Measurements from ENCODE around the gene LBX2.

LBX2 gene

GRCh38 chr2:74525717-74526648 is 26.6 kb upstream of the LBX2 start, which contains the start of gene DQX1:
Gene DQX1 (minus strand): TSS chr2:74526231. CDS start chr2:74525729, 502 bp downstream.
- DNase-seq (ENCODE audit: low spot score) = peak; percentile 63

GRCh38 chr2:74524955-74525716 is 25.7 kb upstream of the LBX2 start:
- DNase-seq (ENCODE audit: low spot score) = no peak

GRCh38 chr2:74524005-74524404 is 24.6 kb upstream of the LBX2 start:
- no peak for DNase-seq (ENCODE audit: low spot score)

- DNase-seq (ENCODE audit: low spot score) = no peak
These were observed 23.1 kb upstream of the LBX2 start for GRCh38 chr2:74522516-74522915.

GRCh38 chr2:74516650-74517049 is 17.2 kb upstream of the LBX2 start:
- DNase-seq (ENCODE audit: low spot score) = no peak

- DNase-seq (ENCODE audit: low spot score) = no peak
These were observed 16.7 kb upstream of the LBX2 start for GRCh38 chr2:74515981-74516633.

- no peak for DNase-seq (ENCODE audit: low spot score)
These were observed 16.0 kb upstream of the LBX2 start for GRCh38 chr2:74515271-74515980.

- no peak for DNase-seq (ENCODE audit: low spot score)
These were observed 15.2 kb upstream of the LBX2 start, which contains the start of gene TLX2 for GRCh38 chr2:74514368-74515270. Gene TLX2 (plus strand): TSS chr2:74514450. CDS start chr2:74514807, 357 bp downstream.

- no peak for DNase-seq (ENCODE audit: low spot score)
These were observed 14.4 kb upstream of the LBX2 start for GRCh38 chr2:74513605-74514367.

- DNase-seq (ENCODE audit: low spot score) = no peak
These were observed 13.6 kb upstream of the LBX2 start for GRCh38 chr2:74512744-74513604.

- no peak for DNase-seq (ENCODE audit: low spot score)
These were observed 11.9 kb upstream of the LBX2 start for GRCh38 chr2:74511104-74511989.

- no peak for DNase-seq (ENCODE audit: low spot score)
These were observed 10.9 kb upstream of the LBX2 start for GRCh38 chr2:74510272-74510671.

GRCh38 chr2:74507926-74508520 is 8.6 kb upstream of the LBX2 start:
- DNase-seq (ENCODE audit: low spot score) = no peak

- peak; percentile 96 for DNase-seq (ENCODE audit: low spot score)
These were observed 7.9 kb upstream of the LBX2 start, which contains the start of gene PCGF1 for GRCh38 chr2:74507145-74507925. Gene PCGF1 (minus strand): TSS chr2:74507695. CDS start chr2:74507668, 27 bp downstream.

GRCh38 chr2:74505448-74506246 is 6.2 kb upstream of the LBX2 start:
- DNase-seq (ENCODE audit: low spot score) = no peak

- no peak for DNase-seq (ENCODE audit: low spot score)
These were observed 5.2 kb upstream of the LBX2 start for GRCh38 chr2:74504591-74504990.
